ENCODE measurements around the gene GMEB1. TPM values are rescaled to one million over a fixed set of nuclear protein-coding genes. Genes with fewer than 3 reads are reported as not detected.
"Not testable (repeated sequence)": the region's sequence is repeated elsewhere in the genome, so short reads cannot be mapped to it uniquely, and the experiment has no call there.

Gene GMEB1
- total and polyA plus RNA-seq, 8 donors = 2.2 to 7.7 (median 4.1) TPM

DNA sequence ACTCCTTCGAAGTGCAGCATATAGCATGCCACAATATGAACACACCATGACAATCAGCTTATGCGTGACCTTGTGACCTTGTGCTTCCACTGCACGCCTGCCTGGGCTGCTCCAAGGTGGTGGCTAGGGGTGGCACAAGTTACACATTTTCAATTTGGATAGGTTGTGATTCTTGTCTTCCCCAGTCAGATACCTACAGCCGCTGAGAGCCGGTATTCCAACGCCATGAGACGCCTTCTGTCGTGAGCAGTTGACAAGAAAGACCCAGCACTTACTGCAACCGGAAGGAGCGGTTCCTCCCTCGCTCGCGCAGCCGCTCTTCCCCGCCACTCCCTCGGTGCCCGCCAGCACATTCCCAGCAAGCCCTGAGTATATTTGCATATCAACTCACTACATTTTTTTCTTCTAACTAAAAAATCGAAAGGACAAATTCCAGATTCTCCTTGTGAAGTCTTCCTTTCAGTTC lies 20.5 kb upstream of the GMEB1 start:
- peak; percentile 85 to 95 (median 92) for DNase-seq
- Histone ChIP-seq H3K27ac (peak overlapping the region; percentile 85 to 95 (median 92)), H3K36me3 (no peaks in the 10 kb centered on the region), H3K4me1 (peaks cover 0 to 21% (median 0%) of the 10 kb centered on the region in 3 donors), H3K9me3 (no peaks in the 10 kb centered on the region), H3K4me3 (peak overlapping the region in 3 of 4 donors; percentile 3 to 38 (median 34)), H3K27me3 (no peaks in the 10 kb centered on the region)
- ATAC-seq = peak; percentile 90 to 94 (median 92)
- intact Hi-C loops (cut with DNase I) = no loop called here
- 0 to 1% methylated on average over 18 of the region's 18 CpGs for WGBS, 2 donors
- no peak for FAIRE-seq
- TF ChIP-seq, protein P1, sequence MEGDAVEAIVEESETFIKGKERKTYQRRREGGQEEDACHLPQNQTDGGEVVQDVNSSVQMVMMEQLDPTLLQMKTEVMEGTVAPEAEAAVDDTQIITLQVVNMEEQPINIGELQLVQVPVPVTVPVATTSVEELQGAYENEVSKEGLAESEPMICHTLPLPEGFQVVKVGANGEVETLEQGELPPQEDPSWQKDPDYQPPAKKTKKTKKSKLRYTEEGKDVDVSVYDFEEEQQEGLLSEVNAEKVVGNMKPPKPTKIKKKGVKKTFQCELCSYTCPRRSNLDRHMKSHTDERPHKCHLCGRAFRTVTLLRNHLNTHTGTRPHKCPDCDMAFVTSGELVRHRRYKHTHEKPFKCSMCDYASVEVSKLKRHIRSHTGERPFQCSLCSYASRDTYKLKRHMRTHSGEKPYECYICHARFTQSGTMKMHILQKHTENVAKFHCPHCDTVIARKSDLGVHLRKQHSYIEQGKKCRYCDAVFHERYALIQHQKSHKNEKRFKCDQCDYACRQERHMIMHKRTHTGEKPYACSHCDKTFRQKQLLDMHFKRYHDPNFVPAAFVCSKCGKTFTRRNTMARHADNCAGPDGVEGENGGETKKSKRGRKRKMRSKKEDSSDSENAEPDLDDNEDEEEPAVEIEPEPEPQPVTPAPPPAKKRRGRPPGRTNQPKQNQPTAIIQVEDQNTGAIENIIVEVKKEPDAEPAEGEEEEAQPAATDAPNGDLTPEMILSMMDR (IDR thresholded peaks at IDR 0.05) = no peak

DNA sequence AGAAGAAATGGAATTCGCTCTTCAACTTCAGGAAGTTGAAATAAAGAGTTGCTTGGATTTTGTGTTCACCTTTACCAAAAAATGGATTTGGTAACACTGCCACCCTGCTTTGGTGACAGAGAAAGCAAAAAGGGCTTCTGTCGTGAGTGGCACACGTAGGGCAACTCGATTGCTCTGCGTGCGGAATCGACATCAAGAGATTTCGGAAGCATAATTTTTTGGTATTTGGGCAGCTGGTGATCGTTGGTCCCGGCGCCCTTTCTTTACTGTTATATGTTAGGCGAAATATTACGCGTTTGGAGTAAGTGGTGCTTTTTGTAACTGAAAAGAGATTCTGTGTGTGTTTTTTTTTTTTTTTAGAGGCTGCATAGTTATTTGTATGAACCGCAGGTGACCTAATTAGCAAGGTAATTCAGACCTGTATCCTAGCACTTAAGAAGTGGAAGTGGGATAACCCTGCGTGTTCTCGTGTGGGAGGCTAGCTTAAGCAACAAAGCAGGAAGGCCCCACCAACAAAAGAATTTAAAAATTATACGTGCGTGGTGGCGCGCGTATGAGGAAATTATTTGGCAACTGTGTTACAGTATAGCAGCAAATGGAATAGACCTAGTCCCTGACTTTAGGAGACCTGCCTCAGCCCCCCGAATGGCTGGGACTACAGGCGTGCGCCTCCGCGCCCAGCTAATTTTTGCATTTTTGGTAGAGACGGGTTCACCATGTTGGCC lies 19.9 kb upstream of the GMEB1 start, which contains the start of gene RNU11:
TSS of gene RNU11 (plus strand) at position 127 of the 725 bp plus-strand sequence.
- intact Hi-C loops (cut with DNase I) = no loop called here
- TF ChIP-seq, protein P1 (IDR thresholded peaks at IDR 0.05) = no peak
- H3K4me3 ChIP-seq = peak within 1 kb of the TSS in 3 of 4 donors; percentile 10 to 38 (median 34)
- 1% methylated on average over 28 of the region's 28 CpGs for WGBS, 2 donors
- peaks cover 0 to 21% (median 0%) of the 10 kb centered on the region in 3 donors for H3K4me1 ChIP-seq
- FAIRE-seq (peak; percentile 54), DNase-seq (peak; percentile 83 to 87 (median 86)), ATAC-seq (peak; percentile 82 to 88 (median 86))
- no peaks in the 10 kb centered on the region for H3K36me3 ChIP-seq
- no peaks in the 10 kb centered on the region for H3K9me3 ChIP-seq
- H3K27ac ChIP-seq = peak within 1 kb of the TSS; percentile 85 to 95 (median 92)
- H3K27me3 ChIP-seq = no peaks in the 10 kb centered on the region

DNA sequence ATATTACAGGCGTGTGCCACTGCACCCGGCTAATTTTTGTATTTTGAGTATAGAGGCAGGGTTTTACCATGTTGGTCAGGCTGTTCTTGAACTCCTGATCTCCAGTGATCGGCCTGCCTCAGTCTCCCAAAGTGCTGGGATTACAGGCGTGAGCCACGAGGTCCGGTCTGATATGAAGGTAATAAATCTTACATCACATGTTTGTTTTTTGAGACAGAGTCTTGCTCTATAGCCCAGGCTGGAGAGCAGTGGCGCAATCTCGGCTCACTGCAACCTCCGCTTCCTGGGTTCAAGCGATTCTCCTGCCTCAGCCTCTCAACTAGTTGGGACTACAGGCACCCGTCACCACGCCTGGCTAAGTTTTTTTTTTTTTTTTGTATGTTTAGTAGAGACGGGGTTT lies 15.5 kb upstream of the GMEB1 start:
- DNase-seq; H3K36me3 ChIP-seq; H3K9me3 ChIP-seq; H3K27ac ChIP-seq; H3K4me1 ChIP-seq; intact Hi-C loops (cut with DNase I); H3K4me3 ChIP-seq; FAIRE-seq; H3K27me3 ChIP-seq; ATAC-seq: not testable (repeated sequence)
- WGBS, 2 donors = 58 to 72% methylated on average over 12 to 13 of the region's 13 CpGs

DNA sequence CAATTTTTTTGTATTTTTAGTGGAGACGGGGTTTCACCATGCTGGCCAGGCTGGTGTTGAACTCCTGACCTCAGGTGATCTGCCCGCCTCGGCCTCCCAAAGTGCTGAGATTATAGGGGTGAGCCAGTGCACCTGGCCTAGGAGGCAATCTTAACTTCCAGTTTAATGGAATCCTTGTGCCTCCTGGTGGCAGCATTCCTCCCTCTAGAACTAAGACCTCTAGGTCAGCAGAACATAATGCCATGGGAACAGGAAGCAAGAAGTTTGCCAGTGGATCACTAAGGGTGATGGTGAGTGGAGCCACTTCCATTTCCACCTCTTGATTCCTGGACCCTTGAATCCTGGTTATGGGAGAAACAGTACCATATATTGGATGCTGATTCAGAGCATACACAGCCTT lies 14.7 kb upstream of the GMEB1 start:
- ATAC-seq (peak in 3 of 4 donors; percentile 60 to 68 (median 67)), DNase-seq (peak in 2 of 6 donors; percentile 19 to 40)
- FAIRE-seq = not testable (repeated sequence)

DNA sequence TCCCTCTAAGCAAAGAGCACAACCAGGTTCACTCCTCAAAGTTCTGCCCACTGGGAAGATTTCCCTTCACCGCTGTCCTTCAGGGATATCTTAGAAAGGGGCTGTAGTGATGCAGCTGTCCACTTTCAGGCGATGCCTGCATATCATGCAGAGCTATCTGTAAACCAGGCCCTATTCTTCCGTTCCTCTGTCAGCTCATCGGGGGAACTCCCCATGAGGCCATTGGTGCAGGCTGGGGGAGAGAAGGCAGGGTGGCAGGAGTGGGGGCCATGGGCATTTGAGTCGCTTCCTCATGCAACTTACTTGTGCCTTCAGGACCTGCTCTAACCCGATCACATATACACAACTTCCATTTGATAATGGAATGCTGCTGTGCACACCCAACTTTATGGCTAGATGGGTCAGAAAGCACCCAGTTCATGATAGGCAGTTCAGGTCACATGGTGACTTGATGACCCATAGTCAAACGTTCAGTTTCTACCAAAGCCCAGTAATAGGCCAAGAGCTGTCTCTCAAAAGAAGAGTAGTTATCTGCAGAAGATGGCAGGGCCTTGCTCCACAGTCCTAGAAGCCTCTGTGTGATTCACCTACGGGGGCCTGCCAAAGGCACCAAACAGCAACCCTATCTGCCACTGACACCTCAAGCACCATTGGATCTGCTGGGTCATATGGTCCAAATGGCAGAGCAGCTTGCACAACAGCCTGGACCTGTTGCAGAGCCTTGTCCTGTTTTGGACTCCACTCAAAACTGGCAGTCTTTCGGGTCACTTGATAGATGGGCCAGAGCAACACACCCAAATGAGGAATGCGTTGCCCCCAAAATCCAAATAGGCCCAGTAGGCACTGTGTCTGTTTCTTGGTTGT lies 12.9 kb upstream of the GMEB1 start:
- 74 to 75% methylated on average over 10 of the region's 10 CpGs for WGBS, 2 donors
- DNase-seq; H3K36me3 ChIP-seq; H3K4me3 ChIP-seq; H3K4me1 ChIP-seq; intact Hi-C loops (cut with DNase I); H3K27me3 ChIP-seq; FAIRE-seq; H3K27ac ChIP-seq; ATAC-seq; H3K9me3 ChIP-seq: not testable (repeated sequence)

More for the DNA sequence above, 14.7 kb upstream of the GMEB1 start:
- H3K27me3 ChIP-seq; H3K27ac ChIP-seq; H3K4me3 ChIP-seq; H3K36me3 ChIP-seq; intact Hi-C loops (cut with DNase I); H3K4me1 ChIP-seq; H3K9me3 ChIP-seq: not testable (repeated sequence)
- TF ChIP-seq, protein P1 (IDR thresholded peaks at IDR 0.05) = peak in 1 of 4 donors; percentile 7
- WGBS, 2 donors = 30 to 42% methylated on average over 3 of the region's 3 CpGs

All from pancreas (tissue), 10 donors.